GM06990 (cell line): ENCODE measurements around the gene DHX35.

Experiments
- DNase-seq: peaks from one replicate; pipeline ENCODE4 v3.0.0-alpha.2; 2011; ENCODE audit not compliant: insufficient read length; ENCODE audit errors: extremely low read depth
- H3K27me3 ChIP-seq: replicated peaks from 2 replicates; pipeline ENCODE4 v1.6.0; 2011; ENCODE audit warnings: low read length; ENCODE audit not compliant: control insufficient read depth, insufficient read depth
- H3K36me3 ChIP-seq: 2 replicates; pipeline ENCODE4 v1.5.1; 2011; ENCODE audit warnings: low read length; ENCODE audit not compliant: control insufficient read depth, insufficient read depth
- H3K4me3 ChIP-seq: replicated peaks from 2 replicates; pipeline ENCODE4 v1.5.1; 2011; ENCODE audit warnings: low read depth, mild to moderate bottlenecking, control low read depth, low read length
- CTCF ChIP-seq: IDR thresholded peaks from 2 replicates; pipeline ENCODE4 v1.5.1; 2011; ENCODE audit warnings: low read length, control low read depth, mild to moderate bottlenecking, inconsistent platforms; ENCODE audit not compliant: insufficient read depth, poor library complexity, severe bottlenecking

The DHX35 gene

GRCh38 chr20:39029364-39029763, 67.2 kb downstream of the DHX35 start:
- no peak for DNase-seq
- H3K27me3 ChIP-seq, result no peaks in the 10 kb centered on the region
- peaks cover 7% of the 10 kb centered on the region for H3K36me3 ChIP-seq
- TF ChIP-seq CTCF, result no peak
- no peak overlapping the region for H3K4me3 ChIP-seq

DNA sequence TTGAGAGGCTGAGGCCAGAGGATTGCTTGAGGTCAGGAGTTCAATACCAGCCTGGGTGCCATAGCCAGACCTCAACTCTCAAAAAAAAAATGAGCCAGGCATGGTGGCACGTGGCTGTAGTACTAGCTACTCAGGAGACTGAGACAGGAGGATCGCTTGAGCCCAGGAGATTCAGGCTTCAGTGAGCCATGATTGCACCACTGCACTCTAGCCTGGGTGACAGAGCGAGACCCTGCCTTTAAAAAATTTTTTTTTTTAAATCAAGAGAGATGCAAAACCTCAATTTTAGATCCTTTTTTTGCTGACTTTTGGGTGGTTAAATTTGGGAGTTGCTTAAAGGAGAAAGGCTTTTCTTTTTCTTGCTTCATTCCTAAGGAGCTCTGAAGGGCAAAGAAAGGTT, 70.9 kb downstream of the DHX35 start:
- no peak overlapping the region for H3K4me3 ChIP-seq

DNA sequence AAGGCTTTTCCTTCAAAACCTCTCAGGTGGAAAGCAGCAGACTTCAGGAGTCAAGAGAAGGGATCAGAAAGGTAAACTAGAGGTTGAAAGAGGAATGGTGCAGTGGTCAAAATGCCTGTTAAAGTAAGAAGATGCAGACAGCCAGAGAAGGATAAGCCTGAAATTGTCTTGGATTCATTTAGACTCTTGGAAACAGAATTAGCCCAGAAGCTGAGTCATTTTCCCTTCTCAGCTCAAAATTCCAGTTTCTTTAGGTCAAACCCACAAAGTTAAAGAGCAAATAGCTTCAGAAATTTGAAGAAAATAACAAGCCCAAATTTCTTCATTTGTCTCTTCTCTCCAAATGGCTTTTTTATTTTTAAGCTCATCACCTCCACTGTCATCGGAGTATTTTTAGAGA, 73.9 kb downstream of the DHX35 start:
- Histone ChIP-seq H3K4me3 (no peak overlapping the region), H3K27me3 (no peaks in the 10 kb centered on the region), H3K36me3 (peaks cover 28% of the 10 kb centered on the region)
- no peak for DNase-seq
- TF ChIP-seq CTCF, result no peak

More for the DNA sequence above, 70.9 kb downstream of the DHX35 start:
- H3K27me3 ChIP-seq, result no peaks in the 10 kb centered on the region
- TF ChIP-seq CTCF, result no peak
- no peak for DNase-seq
- H3K36me3 ChIP-seq, result peaks cover 7% of the 10 kb centered on the region

GRCh38 chr20:39036851-39037250, 74.7 kb downstream of the DHX35 start:
- no peak overlapping the region for H3K4me3 ChIP-seq
- no peaks in the 10 kb centered on the region for H3K27me3 ChIP-seq
- peaks cover 30% of the 10 kb centered on the region for H3K36me3 ChIP-seq
- DNase-seq, result no peak
- TF ChIP-seq CTCF, result no peak

- H3K36me3 ChIP-seq, result peaks cover 35% of the 10 kb centered on the region
- H3K27me3 ChIP-seq, result no peaks in the 10 kb centered on the region
- no peak for DNase-seq
- no peak overlapping the region for H3K4me3 ChIP-seq
- TF ChIP-seq CTCF, result no peak
These were observed 75.9 kb downstream of the DHX35 start for GRCh38 chr20:39038047-39038446.

DNA sequence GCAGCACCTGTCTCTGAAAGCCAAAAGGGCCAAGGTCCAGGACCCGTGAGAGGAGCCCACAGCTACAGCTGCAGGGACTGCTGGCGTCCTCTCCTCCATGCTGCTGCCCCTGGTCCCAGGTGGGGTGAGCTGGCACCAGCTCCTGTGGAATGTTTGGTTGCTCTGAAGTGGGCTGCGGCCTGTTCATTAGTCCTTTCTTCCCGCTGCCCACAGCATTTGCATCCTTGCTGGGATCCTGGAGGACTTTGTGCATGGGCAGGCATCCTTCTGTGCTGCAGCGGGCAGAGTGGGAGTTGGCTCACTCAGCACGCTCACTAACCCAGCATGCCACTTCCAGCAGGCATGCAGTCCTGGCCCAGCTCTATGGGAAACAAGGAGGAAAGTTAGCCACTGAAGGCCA, 76.4 kb downstream of the DHX35 start:
- Histone ChIP-seq H3K36me3 (peaks cover 35% of the 10 kb centered on the region), H3K4me3 (no peak overlapping the region), H3K27me3 (no peaks in the 10 kb centered on the region)
- no peak for TF ChIP-seq CTCF
- DNase-seq, result no peak
